MV-4-11 (cell line): ENCODE data around the gene RPL7L1.

Experiments
- DNase-seq: peaks from one replicate; lab custom pipeline; 2025; lab: John Stamatoyannopoulos, UW

RPL7L1 gene

DNA sequence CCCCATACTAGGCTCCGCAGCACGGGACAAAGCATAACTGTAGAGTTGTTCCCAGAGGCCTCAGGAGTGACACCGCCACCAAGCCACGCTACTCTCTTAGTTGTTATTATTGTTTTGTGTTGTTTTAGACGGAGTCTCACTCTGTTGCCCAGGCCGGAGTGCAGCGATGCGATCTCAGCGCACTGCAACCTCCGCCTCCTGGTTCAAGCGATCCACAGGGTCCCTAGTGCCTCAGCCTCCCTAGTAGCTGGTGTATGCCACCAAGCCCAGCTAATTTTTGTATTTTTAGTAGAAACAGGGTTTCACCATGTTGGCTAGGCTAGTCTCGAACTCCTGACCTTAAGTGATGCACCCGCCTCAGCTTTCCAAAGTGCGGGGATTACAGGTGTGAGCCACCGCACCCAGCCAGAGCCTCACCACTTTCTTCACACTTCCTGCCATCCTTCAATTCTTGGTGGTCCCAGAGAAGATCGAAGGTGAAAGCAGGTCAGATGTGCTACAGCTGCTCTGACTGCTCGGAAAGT, 11.8 kb downstream of the RPL7L1 start:
- no peak for DNase-seq

DNA sequence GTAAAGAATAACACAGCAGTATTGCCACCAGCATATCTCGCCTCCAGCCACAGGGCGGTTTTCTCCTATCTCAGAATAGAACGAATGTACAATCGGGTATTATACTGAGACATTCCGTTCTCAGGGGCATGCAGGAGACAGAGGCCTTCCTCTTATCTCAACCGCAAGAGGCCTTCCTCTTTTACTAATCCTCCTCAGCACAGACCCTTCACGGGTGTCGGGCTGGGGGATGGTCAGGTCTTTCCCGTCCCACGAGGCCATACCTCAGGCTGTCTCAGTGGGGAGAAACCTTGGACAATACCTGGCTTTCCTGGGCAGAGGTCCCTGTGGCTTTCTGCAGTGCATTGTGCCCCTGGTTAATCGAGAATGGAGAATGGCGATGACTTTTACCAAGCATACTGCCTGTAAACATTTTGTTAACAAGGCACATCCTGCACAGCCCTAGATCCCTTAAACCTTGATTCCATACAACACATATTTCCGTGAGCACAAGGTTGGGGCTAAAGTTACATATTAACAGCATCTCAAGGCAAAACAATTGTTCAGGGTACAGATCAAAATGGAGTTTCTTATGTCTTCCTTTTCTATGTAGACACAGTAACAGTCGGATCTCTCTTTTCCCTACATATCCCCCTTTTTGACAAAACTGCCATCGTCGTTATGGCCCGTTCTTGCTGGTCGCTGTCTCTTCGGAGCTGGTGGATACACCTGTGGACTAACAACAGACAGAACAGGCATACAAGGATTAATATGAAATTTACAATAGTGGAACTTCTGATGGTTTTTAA, 14.8 kb downstream of the RPL7L1 start:
- peak; percentile 94 for DNase-seq

DNA sequence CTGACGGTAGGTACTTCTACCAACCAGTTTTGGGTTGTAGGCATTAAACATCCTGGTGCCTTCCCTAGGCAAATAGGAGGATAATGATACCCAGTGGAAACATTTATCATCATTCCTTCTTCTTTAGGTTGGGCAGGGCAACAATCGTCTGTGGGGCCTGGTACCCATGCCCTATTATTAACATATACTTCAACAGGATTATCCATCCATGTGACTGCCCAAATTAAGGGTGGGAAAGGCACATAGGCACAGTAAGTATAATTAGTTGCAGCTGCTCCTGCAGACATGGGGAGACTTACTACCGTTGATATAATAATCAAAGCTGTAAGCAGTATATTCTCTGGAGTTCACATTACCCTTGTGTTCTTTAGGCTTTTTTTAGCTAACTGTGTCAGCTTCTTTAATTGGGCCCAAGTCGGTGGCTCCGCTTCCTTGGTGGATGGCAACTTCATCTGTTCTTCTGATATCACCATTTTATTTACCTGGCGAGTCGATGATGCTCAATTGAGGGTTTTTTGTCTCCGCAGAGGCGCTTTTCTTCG, 16.8 kb downstream of the RPL7L1 start:
- no peak for DNase-seq

DNA sequence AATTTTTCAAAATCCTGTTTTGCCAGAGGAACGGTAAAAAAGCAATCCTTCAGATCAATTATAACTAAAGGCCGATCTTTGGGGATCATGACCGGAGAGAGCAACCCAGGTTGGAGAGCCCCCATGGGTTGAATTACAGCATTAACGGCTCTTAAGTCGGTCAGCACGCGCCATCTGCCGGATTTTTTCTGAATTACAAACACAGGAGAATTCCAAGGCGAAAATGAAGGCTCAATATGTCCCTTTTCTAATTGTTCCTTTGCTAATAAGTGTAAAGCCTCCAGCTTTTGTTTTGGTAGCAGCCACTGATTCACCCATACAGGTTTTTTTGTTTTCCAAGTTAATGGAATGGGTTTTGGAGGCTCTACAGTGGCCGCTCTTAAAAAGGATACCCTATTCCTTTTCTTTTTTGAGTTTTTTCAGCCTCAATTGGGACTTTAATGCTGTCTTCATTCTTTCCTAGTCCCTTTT, 19.5 kb downstream of the RPL7L1 start:
- DNase-seq = peak; percentile 77

DNA sequence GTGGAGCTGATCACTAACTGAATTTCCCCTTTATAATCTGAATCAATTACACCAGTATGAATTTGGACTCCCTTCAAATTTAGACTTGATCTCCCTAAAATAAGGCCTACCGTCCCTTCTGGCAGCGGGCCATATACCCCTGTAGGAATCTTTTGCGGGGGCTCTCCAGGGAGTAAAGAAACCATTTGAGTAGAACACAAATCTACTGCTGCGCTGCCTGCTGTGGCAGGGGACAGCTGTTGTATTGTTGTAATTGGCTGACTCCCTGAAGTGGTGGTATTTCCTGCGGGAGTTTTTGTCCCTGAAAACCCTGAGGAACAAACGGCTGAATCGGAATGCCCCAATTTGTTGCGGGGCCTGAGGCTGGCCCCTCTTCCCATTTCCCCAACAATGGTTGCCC, 20.5 kb downstream of the RPL7L1 start:
- no peak for DNase-seq

DNA sequence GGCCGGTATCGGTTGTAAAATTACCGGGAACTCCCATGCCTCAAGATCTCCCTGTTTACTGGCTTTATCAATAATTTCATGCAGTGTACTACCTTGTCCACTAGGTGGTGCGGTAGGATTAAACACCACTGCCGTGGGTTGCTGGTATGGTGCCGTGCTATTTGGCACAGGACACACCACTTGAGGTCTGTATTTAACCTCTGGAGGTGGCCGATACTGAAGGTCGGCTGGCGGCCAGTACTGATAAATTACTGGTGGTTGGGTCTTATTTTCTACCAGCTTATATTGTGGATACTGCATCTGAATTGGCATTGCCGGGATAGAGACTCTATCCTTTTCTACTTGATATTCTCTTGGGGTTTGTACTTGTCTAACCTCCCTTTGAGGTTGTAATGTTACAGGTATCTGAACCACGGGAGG, 22.1 kb downstream of the RPL7L1 start:
- peak; percentile 75 for DNase-seq

DNA sequence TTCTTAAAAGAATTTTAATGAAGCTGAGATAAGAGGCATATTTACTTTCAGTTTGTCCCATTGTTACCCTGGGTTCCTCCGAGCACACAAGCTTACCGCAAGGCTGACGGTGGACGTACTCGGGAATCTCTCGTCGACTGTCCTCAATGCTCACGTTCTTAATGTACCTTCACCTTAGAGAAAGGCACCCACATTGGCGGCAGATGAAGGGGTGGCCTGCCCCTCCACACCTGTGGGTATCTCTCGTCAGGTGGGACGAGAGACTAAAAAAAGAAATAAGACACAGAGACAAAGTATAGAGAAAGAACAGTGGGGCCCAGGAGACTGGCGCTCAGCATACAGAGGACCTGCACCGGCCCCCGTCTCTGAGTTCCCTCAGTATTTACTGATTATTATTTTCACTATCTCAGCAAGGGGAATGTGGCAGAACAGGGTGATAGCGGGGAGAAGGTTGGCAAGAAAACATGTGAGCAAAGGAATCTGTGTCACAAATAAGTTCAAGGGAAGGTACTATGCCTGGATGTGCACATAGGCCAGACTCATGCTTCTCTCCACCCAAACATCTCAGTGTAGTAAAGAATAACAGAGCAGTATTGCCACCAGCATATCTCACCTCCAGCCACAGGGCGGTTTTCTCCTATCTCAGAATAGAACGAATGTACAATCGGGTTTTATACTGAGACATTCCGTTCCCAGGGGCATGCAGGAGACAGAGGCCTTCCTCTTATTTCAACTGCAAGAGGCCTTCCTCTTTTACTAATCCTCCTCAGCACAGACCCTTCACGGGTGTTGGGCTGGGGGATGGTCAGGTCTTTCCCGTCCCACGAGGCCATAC, 23.2 kb downstream of the RPL7L1 start:
- peak; percentile 67 for DNase-seq

DNA sequence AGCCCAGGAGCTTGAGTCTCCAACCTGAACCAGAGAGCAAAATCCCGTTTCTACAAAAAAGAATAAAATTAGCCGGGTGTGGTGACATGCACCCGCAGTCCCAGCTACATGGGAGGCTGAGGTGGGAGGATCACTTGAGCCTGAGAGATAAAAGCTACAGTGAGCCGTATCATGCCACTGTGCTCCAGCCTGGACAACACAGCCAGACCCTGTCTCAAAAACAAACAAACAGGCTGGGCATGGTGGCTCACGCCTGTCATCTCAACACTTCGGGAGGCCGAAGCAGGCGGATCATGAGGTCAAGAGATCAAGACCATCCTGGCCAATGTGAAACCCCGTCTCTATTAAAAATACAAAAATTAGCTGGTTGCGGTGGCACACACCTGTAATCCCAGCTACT, 25.1 kb downstream of the RPL7L1 start:
- DNase-seq = no peak

DNA sequence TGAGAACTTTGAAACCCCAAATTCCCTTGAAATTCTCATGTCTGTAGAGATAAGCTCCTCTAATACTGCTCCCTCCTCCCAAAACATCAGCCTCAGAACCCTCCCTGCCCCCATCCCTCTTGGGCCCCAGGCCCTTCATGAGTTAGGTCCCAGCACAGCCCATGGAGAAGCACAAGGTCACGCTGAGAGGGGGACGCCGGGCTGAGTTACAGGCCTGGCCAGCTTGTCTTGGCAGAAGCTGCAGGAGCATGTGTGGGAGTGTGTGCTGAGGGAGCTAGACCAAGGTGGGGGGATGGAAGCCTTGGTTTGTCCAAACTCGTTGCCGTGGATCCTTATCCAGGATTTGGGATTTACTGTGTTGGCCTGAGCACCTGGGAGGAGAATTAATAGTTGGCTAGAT, 27.9 kb downstream of the RPL7L1 start:
- DNase-seq = no peak

DNA sequence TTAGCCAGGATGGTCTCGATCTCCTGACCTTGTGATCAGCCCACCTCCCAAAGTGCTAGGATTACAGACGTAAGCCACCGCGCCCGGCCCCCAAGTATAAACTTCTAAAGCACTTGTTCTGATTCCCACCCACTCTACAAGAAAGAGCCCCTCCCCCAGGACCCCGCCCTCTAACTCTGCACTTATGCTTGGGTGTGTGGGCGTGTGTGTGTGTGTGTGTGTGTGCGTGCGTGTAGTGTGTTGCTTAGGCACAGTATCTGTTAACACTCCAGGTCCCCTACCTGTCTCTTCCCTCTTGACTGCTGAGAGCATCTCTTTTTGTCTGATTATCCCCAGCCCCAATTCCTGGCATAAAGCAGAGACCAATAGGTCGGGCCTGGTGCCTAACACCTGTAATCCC, 30.4 kb downstream of the RPL7L1 start:
- no peak for DNase-seq

DNA sequence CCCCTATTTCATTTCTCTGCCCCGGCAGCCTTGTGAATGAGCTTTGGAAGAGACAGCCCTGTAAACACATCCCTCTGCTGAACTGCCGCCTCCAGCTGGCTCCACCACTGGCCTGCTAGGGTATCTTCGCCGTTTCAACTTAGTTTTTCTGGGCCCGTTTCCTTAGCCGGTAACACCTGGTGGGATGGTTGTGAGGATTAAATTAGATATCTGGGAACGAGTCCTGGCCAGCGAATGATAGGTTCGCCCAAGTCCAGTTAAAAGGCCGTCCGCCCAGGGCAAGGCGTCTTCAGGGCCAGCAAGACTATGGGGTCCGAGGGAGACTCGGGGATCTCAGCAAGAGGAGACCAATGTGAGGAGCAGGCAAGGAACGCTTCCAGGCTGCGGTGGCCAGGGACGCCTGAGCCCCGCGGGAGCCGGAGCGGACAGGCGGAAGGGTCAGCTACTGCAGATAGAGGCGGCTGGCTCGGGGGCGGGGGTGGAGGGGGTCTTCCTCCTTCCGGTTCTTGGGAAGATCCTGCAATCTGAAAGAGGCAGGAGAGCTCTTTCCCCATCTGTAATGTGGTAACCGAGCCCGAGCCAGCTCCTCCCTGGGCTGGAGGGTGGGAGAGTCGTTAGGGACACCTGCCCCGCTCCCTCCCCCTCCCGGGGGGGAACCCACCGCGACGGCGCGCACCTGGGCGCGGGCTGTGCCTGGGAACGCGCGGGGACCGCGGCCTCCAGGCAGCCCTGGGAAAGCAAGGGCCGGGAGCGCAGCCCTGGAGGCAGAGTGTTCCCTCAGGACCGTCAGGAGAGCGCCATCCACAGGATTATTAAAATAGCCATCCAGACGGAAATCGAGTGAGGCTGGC, 32.0 kb downstream of the RPL7L1 start:
- DNase-seq = no peak

DNA sequence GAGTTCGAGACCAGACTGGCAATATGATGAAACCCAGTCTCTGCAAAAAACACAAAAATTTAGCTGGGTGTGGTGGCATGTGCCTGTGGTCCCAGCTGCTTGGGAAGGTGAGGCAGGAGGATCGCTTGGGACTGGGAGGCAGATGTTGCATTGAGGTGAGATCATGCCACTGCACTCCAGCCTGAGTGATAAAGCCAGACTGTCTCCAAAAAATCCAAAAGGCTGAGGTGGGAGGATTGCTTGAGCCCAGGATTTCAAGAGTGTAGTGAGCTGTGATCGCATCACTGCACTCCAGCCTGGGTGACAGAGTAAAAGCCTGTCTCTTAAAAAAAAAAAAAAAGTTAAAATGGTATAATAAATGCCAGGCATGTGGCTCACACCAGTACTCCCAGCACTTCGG, 35.1 kb downstream of the RPL7L1 start:
- no peak for DNase-seq

DNA sequence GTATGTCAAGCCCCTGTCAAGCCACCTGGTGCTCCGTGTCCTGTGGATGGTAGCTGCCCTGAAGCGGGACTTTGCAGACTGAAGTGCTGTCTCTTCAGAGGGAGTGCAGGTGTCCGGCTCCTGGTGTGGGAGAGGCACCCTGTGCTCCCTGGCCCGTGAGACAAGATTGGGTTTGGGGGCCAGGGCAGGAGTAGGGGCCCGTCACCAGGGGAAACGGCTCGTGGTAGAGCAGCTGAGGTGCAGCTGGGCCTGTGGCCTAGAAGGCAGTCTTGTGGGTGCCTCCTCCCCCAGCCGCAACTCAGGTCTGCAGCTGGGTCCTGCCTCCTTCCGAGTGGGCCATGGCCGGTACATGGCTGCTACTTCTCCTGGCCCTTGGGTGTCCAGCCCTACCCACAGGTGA, 36.3 kb downstream of the RPL7L1 start, which contains the start of gene PTCRA:
PTCRA (plus strand) TSS at position 322 of the 400 bp plus-strand sequence; CDS start at position 339, 17 bp downstream.
- no peak for DNase-seq

DNA sequence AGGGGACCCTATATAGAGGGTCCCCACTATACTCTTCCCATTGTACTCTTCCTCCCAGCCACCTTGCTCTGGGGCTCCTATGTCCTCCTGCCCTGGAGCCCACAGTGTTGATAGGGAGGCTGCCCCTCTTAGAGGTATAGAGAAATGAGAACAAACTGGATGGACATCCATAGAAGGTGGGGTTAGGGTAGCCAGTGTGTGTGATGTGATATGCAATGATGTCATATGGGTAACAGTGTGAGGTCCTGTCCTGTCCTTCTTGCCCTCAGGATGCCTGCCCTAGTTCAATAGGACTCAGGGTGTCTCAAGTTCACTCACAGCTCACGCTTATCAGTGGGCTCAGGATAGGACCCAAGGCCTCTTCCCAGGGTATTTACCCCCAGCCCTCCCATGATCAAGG, 36.9 kb downstream of the RPL7L1 start:
- no peak for DNase-seq

DNA sequence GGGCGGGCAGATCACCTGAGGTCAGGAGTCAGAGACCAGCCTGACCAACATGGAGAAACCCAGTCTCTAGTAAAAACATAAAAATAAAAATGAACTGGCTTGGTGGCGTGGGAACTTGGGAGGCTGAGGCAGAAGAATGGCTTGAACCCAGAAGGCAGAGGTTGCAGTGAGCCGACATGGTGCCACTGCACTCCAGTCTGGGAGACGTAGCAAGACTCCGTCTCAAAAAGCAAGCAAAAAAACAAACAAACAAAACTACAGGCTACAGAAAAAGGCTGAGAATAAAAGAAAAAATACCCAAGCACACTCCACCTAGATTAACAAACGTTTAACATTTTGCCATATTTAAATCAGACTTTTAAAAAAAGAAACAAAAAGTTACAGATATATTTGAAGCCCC, 42.4 kb downstream of the RPL7L1 start:
- DNase-seq = no peak

DNA sequence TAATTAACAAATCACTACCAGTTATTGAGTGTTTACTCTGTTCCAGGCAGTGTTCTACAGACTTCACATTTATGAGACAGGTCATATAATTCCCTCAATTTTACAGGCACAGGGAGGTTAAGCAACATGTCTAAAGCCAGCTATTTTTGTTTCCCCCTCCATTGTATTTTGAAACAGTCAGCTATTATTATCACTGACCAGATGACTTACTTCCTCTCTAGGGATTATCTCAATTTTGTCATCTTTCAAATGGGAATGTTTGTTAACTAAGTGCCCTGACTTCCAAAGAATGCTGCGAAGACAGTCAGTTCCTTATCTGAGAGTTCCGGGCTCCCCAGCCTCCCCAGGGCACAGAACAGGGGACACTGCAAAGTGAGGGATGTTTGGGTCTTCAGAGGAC, 44.2 kb downstream of the RPL7L1 start:
- peak; percentile 94 for DNase-seq

DNA sequence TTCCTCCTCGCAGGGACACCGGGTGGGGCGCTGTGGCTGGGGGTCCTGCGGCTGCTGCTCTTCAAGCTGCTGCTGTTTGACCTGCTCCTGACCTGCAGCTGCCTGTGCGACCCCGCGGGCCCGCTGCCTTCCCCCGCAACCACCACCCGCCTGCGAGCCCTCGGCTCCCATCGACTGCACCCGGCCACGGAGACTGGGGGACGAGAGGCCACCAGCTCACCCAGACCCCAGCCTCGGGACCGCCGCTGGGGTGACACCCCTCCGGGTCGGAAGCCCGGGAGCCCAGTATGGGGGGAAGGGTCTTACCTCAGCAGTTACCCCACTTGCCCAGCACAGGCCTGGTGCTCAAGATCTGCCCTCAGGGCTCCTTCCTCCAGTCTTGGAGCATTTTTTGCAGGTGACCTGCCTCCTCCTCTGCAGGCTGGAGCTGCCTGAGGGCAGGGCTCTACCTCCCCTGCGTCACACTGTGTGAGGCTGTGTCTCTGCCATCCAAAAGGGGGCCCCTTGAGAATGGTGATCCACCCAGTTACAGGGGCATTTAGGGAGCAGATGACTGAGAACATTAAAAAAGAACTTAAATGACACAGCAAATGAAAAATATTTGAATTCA, 45.9 kb downstream of the RPL7L1 start:
- no peak for DNase-seq

DNA sequence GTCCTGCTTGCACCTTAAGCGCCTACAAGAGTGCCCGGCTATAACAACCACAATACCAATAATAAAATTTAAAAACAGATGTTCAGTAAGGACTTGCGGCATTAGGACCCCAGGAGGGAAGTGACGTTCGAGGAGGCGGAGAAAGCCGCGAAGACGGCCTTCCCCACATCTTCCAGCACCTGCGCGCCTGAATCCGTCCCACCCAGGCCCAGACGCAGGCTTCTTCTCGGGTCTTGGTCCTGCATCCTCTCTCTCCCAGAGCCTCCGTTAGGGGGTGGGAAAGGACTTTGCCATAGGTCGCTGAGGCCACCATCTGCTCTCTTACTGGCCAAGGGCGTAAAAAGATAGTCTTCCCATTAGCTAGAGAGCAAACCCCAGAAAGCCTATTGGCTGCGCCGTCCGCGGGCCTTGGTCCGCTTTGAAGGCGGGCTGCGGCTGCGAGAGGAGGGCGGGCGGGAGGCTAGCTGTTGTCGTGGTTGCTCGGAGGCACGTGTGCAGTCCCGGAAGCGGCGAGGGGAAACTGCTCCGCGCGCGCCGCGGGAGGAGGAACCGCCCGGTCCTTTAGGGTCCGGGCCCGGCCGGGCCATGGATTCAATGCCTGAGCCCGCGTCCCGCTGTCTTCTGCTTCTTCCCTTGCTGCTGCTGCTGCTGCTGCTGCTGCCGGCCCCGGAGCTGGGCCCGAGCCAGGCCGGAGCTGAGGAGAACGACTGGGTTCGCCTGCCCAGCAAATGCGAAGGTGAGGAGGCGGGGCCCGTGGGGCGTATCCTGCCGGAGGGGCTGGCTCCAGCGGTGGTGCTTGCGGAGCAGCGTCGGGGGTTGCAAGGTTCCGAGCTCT, 49.8 kb downstream of the RPL7L1 start, which contains the start of gene CNPY3:
CNPY3 (plus strand) TSS at position 495 of the 835 bp plus-strand sequence; CDS start at position 586, 91 bp downstream.
- DNase-seq = peak; percentile 99

DNA sequence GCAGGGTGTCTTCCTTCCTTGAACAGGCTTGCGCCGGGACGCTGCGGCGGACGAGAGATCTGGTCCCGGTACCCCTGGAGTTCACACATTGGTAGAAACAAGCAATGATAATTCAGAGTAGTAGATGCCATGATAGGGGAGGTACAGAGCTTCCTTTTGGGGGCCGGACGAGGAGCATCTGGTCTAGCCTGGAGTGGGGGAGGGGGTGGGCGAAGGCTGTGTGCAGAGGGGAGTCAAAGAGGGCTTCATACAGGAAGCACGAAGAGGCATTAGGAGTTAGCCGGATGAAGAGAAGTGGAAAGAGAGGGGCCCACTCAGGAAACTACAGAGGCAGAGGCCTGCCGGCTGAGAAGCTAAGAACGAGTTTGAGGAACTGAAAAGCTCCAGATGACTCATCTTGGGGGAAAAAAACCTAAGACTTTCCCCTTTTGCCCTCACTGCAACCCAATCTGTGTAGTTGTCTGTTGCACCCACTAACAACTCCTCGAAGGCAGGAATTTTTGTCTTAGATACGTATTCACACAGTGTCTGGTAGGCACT, 50.5 kb downstream of the RPL7L1 start:
- DNase-seq = peak; percentile 99

DNA sequence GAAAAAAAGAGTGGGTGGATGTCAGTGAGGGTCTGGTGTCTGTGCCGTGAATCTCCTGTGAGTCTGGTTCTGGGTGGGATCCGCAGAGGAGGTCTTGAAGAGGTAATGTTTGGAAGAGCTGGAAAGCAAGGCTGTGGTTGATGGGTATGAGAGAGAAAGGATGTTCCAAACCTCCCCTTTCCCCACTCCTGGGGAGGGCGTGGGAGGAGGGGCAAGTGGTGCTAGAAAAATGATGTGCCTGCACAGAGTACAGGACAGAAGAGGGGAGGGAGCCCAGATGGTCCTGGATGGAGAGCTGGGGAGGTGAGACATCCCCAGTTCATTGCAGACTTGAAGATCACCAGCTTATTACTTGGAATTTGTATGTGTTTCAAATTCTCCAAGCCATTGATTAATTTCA, 53.0 kb downstream of the RPL7L1 start:
- DNase-seq = no peak
